Activated CD8-positive, alpha-beta memory T cell treated with anti-CD3 and anti-CD28 coated beads, Interleukin-2, amount 50 U/mL, for 24 hours (primary cell): Measurements from ENCODE around the gene HSPA1B.
"Not testable (repeated sequence)": the region's sequence is repeated elsewhere in the genome, so short reads cannot be mapped to it uniquely, and the experiment has no call there.

Source experiments
- DNase-seq: peaks from one replicate; pipeline ENCODE4 v3.0.0-alpha.2; 2020; ENCODE audit errors: extremely low read depth

The HSPA1B gene

GRCh38 chr6:31826793-31827285 is 699 bp upstream of the HSPA1B start:
- no peak for DNase-seq

GRCh38 chr6:31829633-31830283 is 2.2 kb downstream of the HSPA1B start:
- DNase-seq = no peak

GRCh38 chr6:31830886-31831335 is 3.4 kb downstream of the HSPA1B start:
- no peak for DNase-seq

GRCh38 chr6:31831350-31832215 is 4.0 kb downstream of the HSPA1B start:
- no peak for DNase-seq

GRCh38 chr6:31834367-31835250 is 7.1 kb downstream of the HSPA1B start:
- DNase-seq = no peak

GRCh38 chr6:31836047-31836473 is 8.5 kb downstream of the HSPA1B start:
- no peak for DNase-seq

GRCh38 chr6:31836474-31837368 is 9.2 kb downstream of the HSPA1B start:
- no peak for DNase-seq

- no peak for DNase-seq
Measured at GRCh38 chr6:31837369-31838113, 10.0 kb downstream of the HSPA1B start.

- DNase-seq = not testable (repeated sequence)
Measured at GRCh38 chr6:31838114-31838553, 10.6 kb downstream of the HSPA1B start.

- no peak for DNase-seq
Measured at GRCh38 chr6:31838968-31839367, 11.4 kb downstream of the HSPA1B start.

GRCh38 chr6:31839779-31840126 is 12.2 kb downstream of the HSPA1B start:
- DNase-seq = not testable (repeated sequence)

- no peak for DNase-seq
Measured at GRCh38 chr6:31842053-31842452, 14.5 kb downstream of the HSPA1B start.

- no peak for DNase-seq
Measured at GRCh38 chr6:31844507-31844906, 17.0 kb downstream of the HSPA1B start.

GRCh38 chr6:31847276-31847978 is 19.9 kb downstream of the HSPA1B start:
- DNase-seq = no peak

- DNase-seq = no peak
Measured at GRCh38 chr6:31850765-31851484, 23.4 kb downstream of the HSPA1B start.

- no peak for DNase-seq
Measured at GRCh38 chr6:31851485-31851832, 23.9 kb downstream of the HSPA1B start.

- DNase-seq = not testable (repeated sequence)
Measured at GRCh38 chr6:31851980-31852718, 24.6 kb downstream of the HSPA1B start.

GRCh38 chr6:31857774-31858173 is 30.2 kb downstream of the HSPA1B start:
- not testable (repeated sequence) for DNase-seq
